ENCODE measurements around the gene SLC19A1. TPM values are rescaled to one million over a fixed set of nuclear protein-coding genes. Genes with fewer than 3 reads are reported as not detected.

The SLC19A1 gene
- total RNA-seq, 4 donors from 2014 or later: 10.7 to 70.8 (median 30.5) TPM

GRCh38 chr21:45512626-45513002, 29.6 kb downstream of the SLC19A1 start:
- H3K36me3 ChIP-seq: peaks cover 0 to 17% (median 0%) of the 10 kb centered on the region in 3 donors
- H3K27me3 ChIP-seq: no peaks in the 10 kb centered on the region
- no peak for TF ChIP-seq POLR2A (IDR thresholded peaks at IDR 0.05)
- TF ChIP-seq, protein P1, sequence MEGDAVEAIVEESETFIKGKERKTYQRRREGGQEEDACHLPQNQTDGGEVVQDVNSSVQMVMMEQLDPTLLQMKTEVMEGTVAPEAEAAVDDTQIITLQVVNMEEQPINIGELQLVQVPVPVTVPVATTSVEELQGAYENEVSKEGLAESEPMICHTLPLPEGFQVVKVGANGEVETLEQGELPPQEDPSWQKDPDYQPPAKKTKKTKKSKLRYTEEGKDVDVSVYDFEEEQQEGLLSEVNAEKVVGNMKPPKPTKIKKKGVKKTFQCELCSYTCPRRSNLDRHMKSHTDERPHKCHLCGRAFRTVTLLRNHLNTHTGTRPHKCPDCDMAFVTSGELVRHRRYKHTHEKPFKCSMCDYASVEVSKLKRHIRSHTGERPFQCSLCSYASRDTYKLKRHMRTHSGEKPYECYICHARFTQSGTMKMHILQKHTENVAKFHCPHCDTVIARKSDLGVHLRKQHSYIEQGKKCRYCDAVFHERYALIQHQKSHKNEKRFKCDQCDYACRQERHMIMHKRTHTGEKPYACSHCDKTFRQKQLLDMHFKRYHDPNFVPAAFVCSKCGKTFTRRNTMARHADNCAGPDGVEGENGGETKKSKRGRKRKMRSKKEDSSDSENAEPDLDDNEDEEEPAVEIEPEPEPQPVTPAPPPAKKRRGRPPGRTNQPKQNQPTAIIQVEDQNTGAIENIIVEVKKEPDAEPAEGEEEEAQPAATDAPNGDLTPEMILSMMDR (IDR thresholded peaks at IDR 0.05): no peak
- no peak overlapping the region for H3K4me3 ChIP-seq
- no peak for DNase-seq
- no peaks in the 10 kb centered on the region for H3K9me3 ChIP-seq
- H3K4me1 ChIP-seq: no peaks in the 10 kb centered on the region
- H3K27ac ChIP-seq: no peak overlapping the region

DNA sequence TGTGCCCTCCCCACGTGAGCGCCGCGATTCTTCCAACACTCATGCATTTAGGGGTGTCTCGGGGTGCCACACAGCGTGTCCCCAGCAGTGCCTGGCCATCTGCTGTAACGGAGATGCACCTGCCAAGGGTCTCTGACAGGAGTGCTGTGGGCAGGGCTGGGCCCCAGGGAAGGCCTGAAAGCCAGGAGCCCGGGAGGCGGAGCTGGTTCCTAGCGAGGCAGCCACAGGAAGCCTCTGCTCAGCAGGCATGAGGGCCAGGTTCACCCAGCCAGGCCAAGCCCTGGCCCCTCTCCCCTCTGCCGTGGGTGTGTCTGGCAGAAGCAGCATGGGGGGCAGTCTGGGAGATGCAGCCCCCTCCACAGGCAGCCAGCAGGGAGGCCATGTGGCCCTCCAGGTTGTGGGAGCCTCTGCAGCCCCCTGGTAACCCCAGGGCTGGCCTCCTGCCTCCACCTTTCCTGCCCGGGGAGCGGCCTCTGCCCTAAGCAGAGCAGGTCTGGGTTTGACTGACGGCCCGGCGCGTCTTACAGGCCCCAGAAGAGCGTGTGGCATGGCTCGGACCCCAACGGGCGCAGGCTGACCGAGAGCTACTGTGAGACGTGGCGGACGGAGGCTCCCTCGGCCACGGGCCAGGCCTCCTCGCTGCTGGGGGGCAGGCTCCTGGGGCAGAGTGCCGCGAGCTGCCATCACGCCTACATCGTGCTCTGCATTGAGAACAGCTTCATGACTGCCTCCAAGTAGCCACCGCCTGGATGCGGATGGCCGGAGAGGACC, 30.4 kb downstream of the SLC19A1 start:
- DNase-seq: no peak
- Histone ChIP-seq H3K9me3 (no peaks in the 10 kb centered on the region), H3K27me3 (no peaks in the 10 kb centered on the region), H3K4me3 (no peak overlapping the region), H3K4me1 (no peaks in the 10 kb centered on the region), H3K36me3 (peaks cover 0 to 17% (median 0%) of the 10 kb centered on the region in 3 donors), H3K27ac (no peak overlapping the region)
- TF ChIP-seq, protein P1 (IDR thresholded peaks at IDR 0.05): no peak
- no peak for TF ChIP-seq POLR2A (IDR thresholded peaks at IDR 0.05)

DNA sequence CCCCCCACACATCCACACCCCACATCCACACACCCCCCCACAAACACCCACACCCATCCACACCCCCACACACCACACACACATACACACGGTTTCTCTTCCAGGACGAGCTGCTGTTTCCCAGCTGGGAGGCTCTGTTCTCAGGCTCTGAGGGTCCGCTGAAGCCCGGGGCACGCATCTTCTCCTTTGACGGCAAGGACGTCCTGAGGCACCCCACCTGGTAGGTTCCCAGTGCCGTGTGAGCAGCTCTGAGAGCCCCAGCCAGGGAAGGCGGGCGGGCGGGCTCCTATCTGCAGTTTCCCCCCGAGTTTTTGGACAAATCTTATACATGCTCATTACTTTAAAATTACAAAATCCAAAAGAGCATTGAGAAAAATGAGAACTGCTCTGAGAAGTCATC, 31.2 kb downstream of the SLC19A1 start:
- no peaks in the 10 kb centered on the region for H3K9me3 ChIP-seq
- H3K27me3 ChIP-seq: no peaks in the 10 kb centered on the region
- no peak for TF ChIP-seq POLR2A (IDR thresholded peaks at IDR 0.05)
- TF ChIP-seq, protein P1 (IDR thresholded peaks at IDR 0.05): no peak
- DNase-seq: no peak
- H3K36me3 ChIP-seq: peaks cover 0 to 17% (median 0%) of the 10 kb centered on the region in 3 donors
- no peak overlapping the region for H3K4me3 ChIP-seq
- no peaks in the 10 kb centered on the region for H3K4me1 ChIP-seq
- H3K27ac ChIP-seq: no peak overlapping the region

- Histone ChIP-seq H3K4me3 (no peak overlapping the region), H3K27ac (no peak overlapping the region), H3K27me3 (no peaks in the 10 kb centered on the region), H3K9me3 (no peaks in the 10 kb centered on the region), H3K36me3 (peaks cover 0 to 17% (median 0%) of the 10 kb centered on the region in 3 donors), H3K4me1 (no peaks in the 10 kb centered on the region)
- no peak for DNase-seq
- TF ChIP-seq, protein P1 (IDR thresholded peaks at IDR 0.05): no peak
- TF ChIP-seq POLR2A (IDR thresholded peaks at IDR 0.05): no peak
These were observed 31.7 kb downstream of the SLC19A1 start for GRCh38 chr21:45510466-45510955.

DNA sequence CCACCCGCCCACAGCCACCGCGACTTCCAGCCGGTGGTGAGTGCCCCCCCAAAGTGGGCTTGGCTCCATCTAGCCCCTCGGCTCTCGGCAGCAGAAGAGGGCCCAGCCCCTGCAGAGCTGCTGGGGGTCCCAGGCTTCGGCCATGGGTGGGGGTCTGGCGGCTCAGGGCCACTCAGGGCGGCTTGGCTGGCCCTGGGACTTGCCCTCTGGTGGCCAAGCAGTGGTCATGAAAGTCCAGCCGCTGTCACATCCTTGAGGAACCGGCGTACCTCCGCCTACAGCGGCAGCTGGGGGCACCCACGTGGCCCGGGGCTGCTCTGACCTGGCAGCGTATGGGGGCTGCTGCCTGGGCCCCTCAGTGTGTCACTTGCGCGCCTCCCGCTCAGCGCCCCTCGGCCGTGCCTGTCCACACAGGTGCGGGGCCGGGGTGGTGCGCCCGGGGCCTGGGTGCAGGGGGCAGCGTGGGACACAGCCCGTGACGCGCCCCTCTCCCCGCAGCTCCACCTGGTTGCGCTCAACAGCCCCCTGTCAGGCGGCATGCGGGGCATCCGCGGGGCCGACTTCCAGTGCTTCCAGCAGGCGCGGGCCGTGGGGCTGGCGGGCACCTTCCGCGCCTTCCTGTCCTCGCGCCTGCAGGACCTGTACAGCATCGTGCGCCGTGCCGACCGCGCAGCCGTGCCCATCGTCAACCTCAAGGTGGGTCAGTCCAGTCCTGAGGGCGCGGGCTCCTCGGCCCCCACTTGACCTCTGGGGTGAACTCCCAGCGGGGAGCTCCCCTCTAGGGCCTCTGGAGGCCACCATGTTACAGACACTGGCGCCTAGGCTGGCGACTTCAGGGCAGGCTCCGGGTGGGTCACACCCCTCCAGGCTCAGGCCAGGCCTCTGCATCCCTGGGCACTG, 32.4 kb downstream of the SLC19A1 start:
- Histone ChIP-seq H3K27me3 (no peaks in the 10 kb centered on the region), H3K9me3 (no peaks in the 10 kb centered on the region), H3K27ac (no peak overlapping the region), H3K4me1 (no peaks in the 10 kb centered on the region), H3K36me3 (peaks cover 0 to 17% (median 0%) of the 10 kb centered on the region in 3 donors), H3K4me3 (no peak overlapping the region)
- no peak for DNase-seq
- TF ChIP-seq, protein P1 (IDR thresholded peaks at IDR 0.05): no peak
- no peak for TF ChIP-seq POLR2A (IDR thresholded peaks at IDR 0.05)

All from Peyer's patch (tissue), 4 donors.